ENCODE measurements around the gene SLC4A5. TPM values are rescaled to one million over a fixed set of nuclear protein-coding genes. Genes with fewer than 3 reads are reported as not detected.

The SLC4A5 gene
- total RNA-seq, 1 experiment from 2014 or later: 1.8 TPM

DNA sequence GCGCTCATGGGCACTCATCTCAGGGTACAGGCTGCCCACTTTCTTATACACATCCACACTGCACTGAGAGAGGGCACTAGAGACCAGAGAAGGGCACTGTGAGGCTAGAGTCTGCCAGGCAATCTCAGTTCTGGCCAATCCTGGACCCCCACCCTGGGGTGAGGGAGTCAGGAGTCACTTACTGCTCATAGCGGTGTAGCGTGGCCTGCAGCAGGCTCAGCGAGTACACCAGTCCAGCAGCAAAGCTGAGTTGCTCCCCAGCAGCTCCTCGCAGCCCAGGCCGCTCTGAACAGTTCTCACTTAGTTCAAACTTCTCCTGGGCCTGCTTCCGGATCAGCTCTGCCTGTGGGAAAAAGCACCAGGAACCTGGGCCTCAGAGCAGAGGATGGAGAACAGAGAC is 24.6 kb upstream of the SLC4A5 start:
- peaks cover 78% of the 10 kb centered on the region for H3K36me3 Mint-ChIP-seq
- TF ChIP-seq NFYB (CRISPR knock-in tag; conservative IDR thresholded peaks at IDR 0.05; ENCODE audit: low read depth) (no peak), ZNF263 (CRISPR knock-in tag; IDR thresholded peaks at IDR 0.05; ENCODE audit: low read depth) (no peak), TEAD1 (CRISPR knock-in tag; IDR thresholded peaks at IDR 0.05) (no peak), TEAD4 (CRISPR knock-in tag; IDR thresholded peaks at IDR 0.05) (no peak), CREM (CRISPR knock-in tag; IDR thresholded peaks at IDR 0.05) (no peak)
- TF ChIP-seq, protein P1, sequence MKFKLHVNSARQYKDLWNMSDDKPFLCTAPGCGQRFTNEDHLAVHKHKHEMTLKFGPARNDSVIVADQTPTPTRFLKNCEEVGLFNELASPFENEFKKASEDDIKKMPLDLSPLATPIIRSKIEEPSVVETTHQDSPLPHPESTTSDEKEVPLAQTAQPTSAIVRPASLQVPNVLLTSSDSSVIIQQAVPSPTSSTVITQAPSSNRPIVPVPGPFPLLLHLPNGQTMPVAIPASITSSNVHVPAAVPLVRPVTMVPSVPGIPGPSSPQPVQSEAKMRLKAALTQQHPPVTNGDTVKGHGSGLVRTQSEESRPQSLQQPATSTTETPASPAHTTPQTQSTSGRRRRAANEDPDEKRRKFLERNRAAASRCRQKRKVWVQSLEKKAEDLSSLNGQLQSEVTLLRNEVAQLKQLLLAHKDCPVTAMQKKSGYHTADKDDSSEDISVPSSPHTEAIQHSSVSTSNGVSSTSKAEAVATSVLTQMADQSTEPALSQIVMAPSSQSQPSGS (CRISPR knock-in tag; IDR thresholded peaks at IDR 0.05; ENCODE audit: borderline replicate concordance, low read depth): no peak
- TF ChIP-seq, protein P2, sequence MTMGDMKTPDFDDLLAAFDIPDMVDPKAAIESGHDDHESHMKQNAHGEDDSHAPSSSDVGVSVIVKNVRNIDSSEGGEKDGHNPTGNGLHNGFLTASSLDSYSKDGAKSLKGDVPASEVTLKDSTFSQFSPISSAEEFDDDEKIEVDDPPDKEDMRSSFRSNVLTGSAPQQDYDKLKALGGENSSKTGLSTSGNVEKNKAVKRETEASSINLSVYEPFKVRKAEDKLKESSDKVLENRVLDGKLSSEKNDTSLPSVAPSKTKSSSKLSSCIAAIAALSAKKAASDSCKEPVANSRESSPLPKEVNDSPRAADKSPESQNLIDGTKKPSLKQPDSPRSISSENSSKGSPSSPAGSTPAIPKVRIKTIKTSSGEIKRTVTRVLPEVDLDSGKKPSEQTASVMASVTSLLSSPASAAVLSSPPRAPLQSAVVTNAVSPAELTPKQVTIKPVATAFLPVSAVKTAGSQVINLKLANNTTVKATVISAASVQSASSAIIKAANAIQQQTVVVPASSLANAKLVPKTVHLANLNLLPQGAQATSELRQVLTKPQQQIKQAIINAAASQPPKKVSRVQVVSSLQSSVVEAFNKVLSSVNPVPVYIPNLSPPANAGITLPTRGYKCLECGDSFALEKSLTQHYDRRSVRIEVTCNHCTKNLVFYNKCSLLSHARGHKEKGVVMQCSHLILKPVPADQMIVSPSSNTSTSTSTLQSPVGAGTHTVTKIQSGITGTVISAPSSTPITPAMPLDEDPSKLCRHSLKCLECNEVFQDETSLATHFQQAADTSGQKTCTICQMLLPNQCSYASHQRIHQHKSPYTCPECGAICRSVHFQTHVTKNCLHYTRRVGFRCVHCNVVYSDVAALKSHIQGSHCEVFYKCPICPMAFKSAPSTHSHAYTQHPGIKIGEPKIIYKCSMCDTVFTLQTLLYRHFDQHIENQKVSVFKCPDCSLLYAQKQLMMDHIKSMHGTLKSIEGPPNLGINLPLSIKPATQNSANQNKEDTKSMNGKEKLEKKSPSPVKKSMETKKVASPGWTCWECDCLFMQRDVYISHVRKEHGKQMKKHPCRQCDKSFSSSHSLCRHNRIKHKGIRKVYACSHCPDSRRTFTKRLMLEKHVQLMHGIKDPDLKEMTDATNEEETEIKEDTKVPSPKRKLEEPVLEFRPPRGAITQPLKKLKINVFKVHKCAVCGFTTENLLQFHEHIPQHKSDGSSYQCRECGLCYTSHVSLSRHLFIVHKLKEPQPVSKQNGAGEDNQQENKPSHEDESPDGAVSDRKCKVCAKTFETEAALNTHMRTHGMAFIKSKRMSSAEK (CRISPR knock-in tag; IDR thresholded peaks at IDR 0.05; ENCODE audit: borderline replicate concordance): no peak
- TF ChIP-seq, protein P3, sequence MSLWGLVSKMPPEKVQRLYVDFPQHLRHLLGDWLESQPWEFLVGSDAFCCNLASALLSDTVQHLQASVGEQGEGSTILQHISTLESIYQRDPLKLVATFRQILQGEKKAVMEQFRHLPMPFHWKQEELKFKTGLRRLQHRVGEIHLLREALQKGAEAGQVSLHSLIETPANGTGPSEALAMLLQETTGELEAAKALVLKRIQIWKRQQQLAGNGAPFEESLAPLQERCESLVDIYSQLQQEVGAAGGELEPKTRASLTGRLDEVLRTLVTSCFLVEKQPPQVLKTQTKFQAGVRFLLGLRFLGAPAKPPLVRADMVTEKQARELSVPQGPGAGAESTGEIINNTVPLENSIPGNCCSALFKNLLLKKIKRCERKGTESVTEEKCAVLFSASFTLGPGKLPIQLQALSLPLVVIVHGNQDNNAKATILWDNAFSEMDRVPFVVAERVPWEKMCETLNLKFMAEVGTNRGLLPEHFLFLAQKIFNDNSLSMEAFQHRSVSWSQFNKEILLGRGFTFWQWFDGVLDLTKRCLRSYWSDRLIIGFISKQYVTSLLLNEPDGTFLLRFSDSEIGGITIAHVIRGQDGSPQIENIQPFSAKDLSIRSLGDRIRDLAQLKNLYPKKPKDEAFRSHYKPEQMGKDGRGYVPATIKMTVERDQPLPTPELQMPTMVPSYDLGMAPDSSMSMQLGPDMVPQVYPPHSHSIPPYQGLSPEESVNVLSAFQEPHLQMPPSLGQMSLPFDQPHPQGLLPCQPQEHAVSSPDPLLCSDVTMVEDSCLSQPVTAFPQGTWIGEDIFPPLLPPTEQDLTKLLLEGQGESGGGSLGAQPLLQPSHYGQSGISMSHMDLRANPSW (CRISPR knock-in tag; conservative IDR thresholded peaks at IDR 0.05; ENCODE audit: low read depth): no peak
- H3K4me3 Mint-ChIP-seq: no peak overlapping the region
- H3K27ac Mint-ChIP-seq: no peak overlapping the region
- DNase-seq (ENCODE audit: low spot score) (no peak), ATAC-seq (no peak)
- POLR2A ChIA-PET: no interaction called here
- CTCF ChIA-PET: no interaction called here
- no peaks in the 10 kb centered on the region for H3K9me3 Mint-ChIP-seq
- H3K27me3 Mint-ChIP-seq (ENCODE audit: low read depth): no peaks in the 10 kb centered on the region
- H3K4me1 Mint-ChIP-seq: peaks cover 6% of the 10 kb centered on the region

DNA sequence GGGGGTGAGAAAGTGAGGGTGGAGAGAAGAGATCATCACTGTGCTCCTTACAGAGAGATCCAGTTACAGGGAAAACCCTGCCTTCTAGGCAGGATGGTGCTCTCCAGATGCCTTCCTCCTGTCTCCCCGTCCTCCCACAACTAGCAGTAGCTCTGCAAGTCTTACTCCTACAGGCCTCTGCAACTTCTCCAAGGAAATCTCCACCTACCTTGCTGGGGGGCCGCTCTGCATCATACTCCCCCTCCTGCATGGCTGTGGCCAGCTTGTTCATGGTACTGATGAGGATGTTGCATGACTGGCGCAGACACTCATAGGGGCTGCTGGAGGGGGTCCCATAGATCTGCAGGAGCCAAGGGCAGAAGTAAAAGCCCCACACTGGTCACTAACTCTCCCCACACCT is 22.8 kb upstream of the SLC4A5 start:
- no peaks in the 10 kb centered on the region for H3K27me3 Mint-ChIP-seq (ENCODE audit: low read depth)
- H3K36me3 Mint-ChIP-seq: peaks cover 89% of the 10 kb centered on the region
- DNase-seq (ENCODE audit: low spot score) (no peak), ATAC-seq (no peak)
- no peak overlapping the region for H3K4me3 Mint-ChIP-seq
- ChIA-PET CTCF (interaction anchor here (1.2 kb wide), 1 partner anchor 31 kb away, joined by 5 read pairs; no protein-coding TSS in a partner anchor), POLR2A (no interaction called here)
- TF ChIP-seq, protein P4, sequence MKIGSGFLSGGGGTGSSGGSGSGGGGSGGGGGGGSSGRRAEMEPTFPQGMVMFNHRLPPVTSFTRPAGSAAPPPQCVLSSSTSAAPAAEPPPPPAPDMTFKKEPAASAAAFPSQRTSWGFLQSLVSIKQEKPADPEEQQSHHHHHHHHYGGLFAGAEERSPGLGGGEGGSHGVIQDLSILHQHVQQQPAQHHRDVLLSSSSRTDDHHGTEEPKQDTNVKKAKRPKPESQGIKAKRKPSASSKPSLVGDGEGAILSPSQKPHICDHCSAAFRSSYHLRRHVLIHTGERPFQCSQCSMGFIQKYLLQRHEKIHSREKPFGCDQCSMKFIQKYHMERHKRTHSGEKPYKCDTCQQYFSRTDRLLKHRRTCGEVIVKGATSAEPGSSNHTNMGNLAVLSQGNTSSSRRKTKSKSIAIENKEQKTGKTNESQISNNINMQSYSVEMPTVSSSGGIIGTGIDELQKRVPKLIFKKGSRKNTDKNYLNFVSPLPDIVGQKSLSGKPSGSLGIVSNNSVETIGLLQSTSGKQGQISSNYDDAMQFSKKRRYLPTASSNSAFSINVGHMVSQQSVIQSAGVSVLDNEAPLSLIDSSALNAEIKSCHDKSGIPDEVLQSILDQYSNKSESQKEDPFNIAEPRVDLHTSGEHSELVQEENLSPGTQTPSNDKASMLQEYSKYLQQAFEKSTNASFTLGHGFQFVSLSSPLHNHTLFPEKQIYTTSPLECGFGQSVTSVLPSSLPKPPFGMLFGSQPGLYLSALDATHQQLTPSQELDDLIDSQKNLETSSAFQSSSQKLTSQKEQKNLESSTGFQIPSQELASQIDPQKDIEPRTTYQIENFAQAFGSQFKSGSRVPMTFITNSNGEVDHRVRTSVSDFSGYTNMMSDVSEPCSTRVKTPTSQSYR (CRISPR knock-in tag; IDR thresholded peaks at IDR 0.05): no peak
- no peak for TF ChIP-seq NFYB (CRISPR knock-in tag; conservative IDR thresholded peaks at IDR 0.05; ENCODE audit: low read depth)
- no peak for TF ChIP-seq CREB1 (CRISPR knock-in tag; IDR thresholded peaks at IDR 0.05)
- no peak for TF ChIP-seq NR2C2 (CRISPR knock-in tag; IDR thresholded peaks at IDR 0.05)
- no peak for TF ChIP-seq TEAD4 (CRISPR knock-in tag; IDR thresholded peaks at IDR 0.05)
- TF ChIP-seq FOXJ3 (CRISPR knock-in tag; IDR thresholded peaks at IDR 0.05; ENCODE audit: borderline replicate concordance): no peak
- TF ChIP-seq, protein P5, sequence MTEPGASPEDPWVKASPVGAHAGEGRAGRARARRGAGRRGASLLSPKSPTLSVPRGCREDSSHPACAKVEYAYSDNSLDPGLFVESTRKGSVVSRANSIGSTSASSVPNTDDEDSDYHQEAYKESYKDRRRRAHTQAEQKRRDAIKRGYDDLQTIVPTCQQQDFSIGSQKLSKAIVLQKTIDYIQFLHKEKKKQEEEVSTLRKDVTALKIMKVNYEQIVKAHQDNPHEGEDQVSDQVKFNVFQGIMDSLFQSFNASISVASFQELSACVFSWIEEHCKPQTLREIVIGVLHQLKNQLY (CRISPR knock-in tag; IDR thresholded peaks at IDR 0.05): no peak
- TF ChIP-seq, protein P3 (CRISPR knock-in tag; conservative IDR thresholded peaks at IDR 0.05; ENCODE audit: low read depth): no peak
- 0 out of 2 replicates have a peak, but pooled peaks cover 1% of the 10 kb centered on the region for H3K4me1 Mint-ChIP-seq
- no peak overlapping the region for H3K27ac Mint-ChIP-seq
- no peaks in the 10 kb centered on the region for H3K9me3 Mint-ChIP-seq
